ENCODE data around the gene ADAMTSL4.

ADAMTSL4 gene

GRCh38 chr1:150532860-150533259 is 16.3 kb upstream of the ADAMTSL4 start:
- no peak for DNase-seq (ENCODE audit: low spot score)
- in situ Hi-C loops (cut with MboI; ENCODE audit: low sequenced_read_pairs, unreplicated experiment): no loop called here
- no peak for TF ChIP-seq CTCF (IDR thresholded peaks at IDR 0.05; ENCODE audit: borderline replicate concordance, control extremely low read depth, extremely low read depth, insufficient read depth, missing control alignments)

GRCh38 chr1:150534002-150534401 is 15.2 kb upstream of the ADAMTSL4 start:
- in situ Hi-C loops (cut with MboI; ENCODE audit: low sequenced_read_pairs, unreplicated experiment): no loop called here
- no peak for DNase-seq (ENCODE audit: low spot score)
- TF ChIP-seq CTCF (IDR thresholded peaks at IDR 0.05; ENCODE audit: borderline replicate concordance, control extremely low read depth, extremely low read depth, insufficient read depth, missing control alignments): no peak

- in situ Hi-C loops (cut with MboI; ENCODE audit: low sequenced_read_pairs, unreplicated experiment): no loop called here
- DNase-seq (ENCODE audit: low spot score): no peak
- TF ChIP-seq CTCF (IDR thresholded peaks at IDR 0.05; ENCODE audit: borderline replicate concordance, control extremely low read depth, extremely low read depth, insufficient read depth, missing control alignments): no peak
Measured at GRCh38 chr1:150535511-150536287, 13.5 kb upstream of the ADAMTSL4 start.

- no peak for DNase-seq (ENCODE audit: low spot score)
- in situ Hi-C loops (cut with MboI; ENCODE audit: low sequenced_read_pairs, unreplicated experiment): no loop called here
- TF ChIP-seq CTCF (IDR thresholded peaks at IDR 0.05; ENCODE audit: borderline replicate concordance, control extremely low read depth, extremely low read depth, insufficient read depth, missing control alignments): no peak
Measured at GRCh38 chr1:150536836-150537731, 12.1 kb upstream of the ADAMTSL4 start.

GRCh38 chr1:150537732-150538684 is 11.2 kb upstream of the ADAMTSL4 start:
- in situ Hi-C loops (cut with MboI; ENCODE audit: low sequenced_read_pairs, unreplicated experiment): no loop called here
- no peak for TF ChIP-seq CTCF (IDR thresholded peaks at IDR 0.05; ENCODE audit: borderline replicate concordance, control extremely low read depth, extremely low read depth, insufficient read depth, missing control alignments)
- no peak for DNase-seq (ENCODE audit: low spot score)
